Caco-2 (cell line): Measurements from ENCODE around the gene PIR. TPM values are rescaled to one million over a fixed set of nuclear protein-coding genes. Genes with fewer than 3 reads are reported as not detected.

Experiments used
- BruUV-seq: library from RNA; stranded (reverse); fragments of 400-500 nt; replicated peaks from 2 replicates; lab custom pipeline; 2021; lab: Mats Ljungman, UMichigan
- CTCF ChIA-PET: fragments of 300-600 bp; sonication (Branson Sonifier 250); formaldehyde crosslinking; loops from one replicate; lab custom pipeline; 2022; ENCODE audit warnings: antibody characterized with exemption; lab: Charles Lee
- POLR2A ChIA-PET: fragments of 300-600 bp; sonication (Branson Sonifier 250); formaldehyde crosslinking; loops from one replicate; lab custom pipeline; 2022; ENCODE audit warnings: antibody characterized with exemption; lab: Charles Lee
- DNase-seq, 2 experiments: peaks; one replicate each; pipeline versions ENCODE4 v3.0.0 to v3.0.0-alpha.2; 2020 to 2022
- H3K27me3 ChIP-seq: replicated peaks from 2 replicates; pipeline ENCODE4 v1.6.0; 2011; ENCODE audit warnings: low read length; ENCODE audit not compliant: control insufficient read depth, insufficient read depth
- H3K36me3 ChIP-seq: 2 replicates; pipeline ENCODE4 v1.5.1; 2011; ENCODE audit warnings: low read length; ENCODE audit not compliant: control insufficient read depth, insufficient read depth
- H3K4me1 ChIP-seq: fragments of 250-450 bp; sonication (Bioruptor Pico); 2 replicates; pipeline ENCODE4 v1.5.1; 2020; ENCODE audit warnings: mild to moderate bottlenecking
- H3K4me3 ChIP-seq: 2 replicates; pipeline ENCODE4 v1.5.1; 2011; ENCODE audit warnings: low read depth, mild to moderate bottlenecking, control low read depth, low read length
- H3K9me3 ChIP-seq: fragments of 250-450 bp; sonication (Bioruptor Pico); 2 replicates; pipeline ENCODE4 v1.5.1; 2020; ENCODE audit warnings: mild to moderate bottlenecking, moderate library complexity
- H3K27ac Mint-ChIP-seq: one replicate; pipeline ENCODE4 v1.8.0; 2022; ENCODE audit warnings: mixed read lengths; ENCODE audit not compliant: unreplicated experiment
- H3K27me3 Mint-ChIP-seq: one replicate; pipeline ENCODE4 v1.8.0; 2022; ENCODE audit warnings: mixed read lengths; ENCODE audit not compliant: insufficient read depth, unreplicated experiment
- H3K36me3 Mint-ChIP-seq: one replicate; pipeline ENCODE4 v1.8.0; 2022; ENCODE audit warnings: mild to moderate bottlenecking, mixed read lengths; ENCODE audit not compliant: insufficient read depth, unreplicated experiment
- H3K4me1 Mint-ChIP-seq: one replicate; pipeline ENCODE4 v1.8.0; 2022; ENCODE audit warnings: low read depth, mixed read lengths; ENCODE audit not compliant: unreplicated experiment
- H3K4me3 Mint-ChIP-seq: one replicate; pipeline ENCODE4 v1.8.0; 2022; ENCODE audit warnings: mild to moderate bottlenecking, moderate library complexity, mixed read lengths; ENCODE audit not compliant: unreplicated experiment
- H3K9me3 Mint-ChIP-seq: one replicate; pipeline ENCODE4 v1.8.0; 2022; ENCODE audit warnings: mixed read lengths; ENCODE audit not compliant: unreplicated experiment
- CTCF ChIP-seq, 2 experiments: fragments of 200-600 bp in 1 of 2; IDR thresholded peaks; 1 replicate in 1 of 2; 2 replicates in 1 of 2; pipeline versions ENCODE4 v1.5.1 to v1.8.0; 2011 to 2022; ENCODE audit warnings: antibody characterized with exemption in 1 of 2, control low read depth in 1 of 2, inconsistent platforms in 1 of 2, low read depth in 1 of 2, low read length in 1 of 2, mild to moderate bottlenecking in 1 of 2, moderate library complexity in 1 of 2; ENCODE audit not compliant: insufficient read depth in 1 of 2, severe bottlenecking in 1 of 2, unreplicated experiment in 1 of 2
- intact Hi-C: fragments of 100-400 bp; cut with micrococcal nuclease; formaldehyde crosslinking; loops from one replicate; pipeline ENCODE4 v1.10.0; 2022; ENCODE audit not compliant: unreplicated experiment
- total RNA-seq: library from RNA; stranded (reverse); gene quantifications from 2 replicates; pipeline ENCODE4 v1.2.3, GENCODE V29; 2022

PIR gene
- total RNA-seq, 1 experiment from 2014 or later = 15.7 TPM

GRCh38 chrX:15404401-15405096 lies 88.6 kb downstream of the PIR start:
- Mint-ChIP-seq H3K9me3 (no peaks in the 10 kb centered on the region), H3K27ac (no peak overlapping the region), H3K36me3 (no peaks in the 10 kb centered on the region), H3K4me1 (no peaks in the 10 kb centered on the region), H3K4me3 (no peak overlapping the region), H3K27me3 (no peaks in the 10 kb centered on the region)
- ChIA-PET CTCF (no interaction called here), POLR2A (no interaction called here)
- Histone ChIP-seq H3K9me3 (no peaks in the 10 kb centered on the region), H3K4me3 (no peak overlapping the region), H3K36me3 (no peaks in the 10 kb centered on the region), H3K27me3 (no peaks in the 10 kb centered on the region), H3K4me1 (no peaks in the 10 kb centered on the region)
- BruUV-seq = no TSS peak
- no peak for TF ChIP-seq CTCF (IDR thresholded peaks at IDR 0.05; ENCODE audit: insufficient read depth in 1 of 2, low read depth in 1 of 2, low read length in 1 of 2, severe bottlenecking in 1 of 2, unreplicated experiment in 1 of 2)
- intact Hi-C loops = no loop called here
- no peak for DNase-seq

DNA sequence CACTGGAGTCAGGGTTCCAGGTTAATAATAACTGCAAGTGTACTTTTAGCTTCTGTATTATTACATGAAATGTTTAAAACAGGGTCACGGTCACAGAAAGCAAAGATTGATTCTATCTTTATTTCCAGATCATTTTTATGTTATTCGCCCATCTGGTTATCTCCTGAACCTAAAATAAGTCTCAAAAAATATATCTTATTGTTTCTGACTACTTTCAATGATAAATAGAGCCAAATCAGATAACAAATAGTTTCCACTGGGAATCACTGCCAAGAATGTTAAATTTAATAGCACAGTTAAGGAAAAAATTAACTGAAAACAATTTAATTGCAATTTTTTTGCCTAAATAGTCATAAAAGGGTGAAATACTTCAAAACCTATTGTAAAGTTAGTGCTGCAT lies 91.8 kb downstream of the PIR start:
- Mint-ChIP-seq H3K9me3 (no peaks in the 10 kb centered on the region), H3K36me3 (no peaks in the 10 kb centered on the region), H3K4me3 (no peak overlapping the region), H3K4me1 (no peaks in the 10 kb centered on the region), H3K27me3 (no peaks in the 10 kb centered on the region), H3K27ac (no peak overlapping the region)
- no peak for TF ChIP-seq CTCF (IDR thresholded peaks at IDR 0.05; ENCODE audit: insufficient read depth in 1 of 2, low read depth in 1 of 2, low read length in 1 of 2, severe bottlenecking in 1 of 2, unreplicated experiment in 1 of 2)
- no peaks in the 10 kb centered on the region for H3K4me1 ChIP-seq
- no peak for DNase-seq
- H3K27me3 ChIP-seq = no peaks in the 10 kb centered on the region
- no peaks in the 10 kb centered on the region for H3K9me3 ChIP-seq
- BruUV-seq = no TSS peak
- no peak overlapping the region for H3K4me3 ChIP-seq
- CTCF ChIA-PET = no interaction called here
- intact Hi-C loops = no loop called here
- POLR2A ChIA-PET = no interaction called here
- no peaks in the 10 kb centered on the region for H3K36me3 ChIP-seq

- Histone ChIP-seq H3K27me3 (no peaks in the 10 kb centered on the region), H3K4me3 (no peak overlapping the region), H3K4me1 (no peaks in the 10 kb centered on the region), H3K36me3 (no peaks in the 10 kb centered on the region), H3K9me3 (no peaks in the 10 kb centered on the region)
- CTCF ChIA-PET = no interaction called here
- intact Hi-C loops = no loop called here
- no TSS peak for BruUV-seq
- Mint-ChIP-seq H3K4me3 (no peak overlapping the region), H3K4me1 (no peaks in the 10 kb centered on the region), H3K27me3 (no peaks in the 10 kb centered on the region), H3K9me3 (no peaks in the 10 kb centered on the region), H3K36me3 (no peaks in the 10 kb centered on the region), H3K27ac (no peak overlapping the region)
- TF ChIP-seq CTCF (IDR thresholded peaks at IDR 0.05; ENCODE audit: insufficient read depth in 1 of 2, low read depth in 1 of 2, low read length in 1 of 2, severe bottlenecking in 1 of 2, unreplicated experiment in 1 of 2) = no peak
- DNase-seq = no peak
- POLR2A ChIA-PET = no interaction called here
Measured at GRCh38 chrX:15399962-15400391, 93.2 kb downstream of the PIR start.
